ENCODE results near the gene TRIM45. TPM values are rescaled to one million over a fixed set of nuclear protein-coding genes. Genes with fewer than 3 reads are reported as not detected.

Gene TRIM45
- polyA plus RNA-seq, 1 of the 3 experiments (the other 2 are of a cell fraction) = 7.4 TPM

- Histone ChIP-seq H3K9me3 (no peaks in the 10 kb centered on the region), H3K9ac (no peak overlapping the region), H3K36me3 (replicated peaks in 1 of 2; ENCODE audit: control insufficient read depth in 1 of 2, insufficient read depth in 2 of 2, low read length in 1 of 2) (peaks cover 43 to 44% of the 10 kb centered on the region in 2 experiments), H3K4me3 (ENCODE audit: low read depth in 2 of 2, low read length in 1 of 2) (no peak overlapping the region), H3F3A (replicated peaks; ENCODE audit: insufficient read depth) (peaks cover 3% of the 10 kb centered on the region), H2AFZ (ENCODE audit: low read depth) (no peak overlapping the region), H3K27ac (ENCODE audit: low read depth in 2 of 2, low read length in 1 of 2) (no peak overlapping the region), H3K9me2 (no peaks in the 10 kb centered on the region), H3K79me2 (ENCODE audit: insufficient read depth) (no peaks in the 10 kb centered on the region), H3K4me1 (ENCODE audit: control insufficient read depth in 1 of 2, insufficient read depth in 2 of 2, low read depth in 1 of 2, low read length in 1 of 2) (peaks cover 0 to 16% of the 10 kb centered on the region in 2 experiments; a peak in 1 of 4 replicates), H3K4me2 (no peak overlapping the region), H3K27me3 (ENCODE audit: insufficient read depth) (no peaks in the 10 kb centered on the region), H4K20me1 (ENCODE audit: insufficient read depth) (no peaks in the 10 kb centered on the region)
- TF ChIP-seq ZBTB33 (IDR thresholded peaks at IDR 0.05; ENCODE audit: borderline replicate concordance, low read depth) = no peak
- no peak for TF ChIP-seq ELF1 (IDR thresholded peaks at IDR 0.05)
- no peak for TF ChIP-seq EP300 (IDR thresholded peaks at IDR 0.05; ENCODE audit: borderline replicate concordance in 1 of 2, low read depth in 1 of 2, low read length in 1 of 2)
- no peak for TF ChIP-seq GABPA (IDR thresholded peaks at IDR 0.05; ENCODE audit: low read depth)
- no peak for TF ChIP-seq MEF2A (IDR thresholded peaks at IDR 0.05; ENCODE audit: borderline replicate concordance, low read depth)
- no peak for TF ChIP-seq CHD2 (IDR thresholded peaks at IDR 0.05; ENCODE audit: low read length, partially characterized antibody)
- no peak for TF ChIP-seq REST (IDR thresholded peaks at IDR 0.05; ENCODE audit: low read depth, low read length)
- TF ChIP-seq TCF12 (IDR thresholded peaks at IDR 0.05) = no peak
- no peak for TF ChIP-seq PBX3 (IDR thresholded peaks at IDR 0.05)
- no peak for TF ChIP-seq TAF1 (IDR thresholded peaks at IDR 0.05; ENCODE audit: borderline replicate concordance, low read depth, low read length)
- no peak for TF ChIP-seq FOXJ3 (CRISPR knock-in tag; IDR thresholded peaks at IDR 0.05)
- no peak for TF ChIP-seq NRF1 (IDR thresholded peaks at IDR 0.05; ENCODE audit: low read depth, low read length)
- TF ChIP-seq EZH2phosphoT487 (IDR thresholded peaks at IDR 0.05; ENCODE audit: borderline replicate concordance, low read depth) = no peak
- TF ChIP-seq TEAD4 (IDR thresholded peaks at IDR 0.05; ENCODE audit: borderline replicate concordance, insufficient read depth) = no peak
- CTCF ChIA-PET = interaction anchor here (0.8 to 1.5 kb wide), 3 partner anchors 8 to 28 kb away, joined by 3 to 6 read pairs (median 4); no protein-coding TSS in a partner anchor
- DNase-seq = no peak
- POLR2A ChIA-PET = no interaction called here
- WGBS (ENCODE audit: low lambda C conversion rate) = 100% methylated on average over 1 of the region's 1 CpG
Measured at GRCh38 chr1:117101334-117101733, 20.2 kb downstream of the TRIM45 start.

All from SK-N-SH (cell line).